K562 (cell line): ENCODE measurements around the gene TMC4. TPM values are rescaled to one million over a fixed set of nuclear protein-coding genes. Genes with fewer than 3 reads are reported as not detected.
A peak's percentile ranks its signal among the peaks of the same experiment; 100 is the strongest.

Source experiments
- C11orf30 ChIP-seq: fragments of 450-650 bp; IDR thresholded peaks from 2 replicates; pipeline ENCODE4 v1.6.1; 2016; ENCODE audit warnings: low read depth, mild to moderate bottlenecking
- ETV6 ChIP-seq, 3 experiments: fragments of 150-350 bp in 1 of 3; sonication (generic) in 1 of 3; formaldehyde crosslinking in 1 of 3; IDR thresholded peaks; 2 replicates each; pipeline versions ENCODE4 v1.6.1 to v1.8.0; 2014 to 2022; ENCODE audit warnings: borderline replicate concordance in 2 of 3, low read depth in 2 of 3, antibody characterized with exemption in 1 of 3, low read length in 1 of 3, mild to moderate bottlenecking in 1 of 3, missing genetic modification reagents in 1 of 3
- KDM5B ChIP-seq: fragments of 200-600 bp; sonication (generic); IDR thresholded peaks from 2 replicates; pipeline ENCODE4 v1.6.1; 2012; ENCODE audit warnings: low read depth, mild to moderate bottlenecking, moderate library complexity, low read length, control low read depth, inconsistent platforms; ENCODE audit not compliant: insufficient replicate concordance
- MCM3 ChIP-seq: fragments of 450-650 bp; IDR thresholded peaks from 2 replicates; pipeline ENCODE4 v1.6.1; 2016
- MYC ChIP-seq, 2 experiments: fragments of 250-450 bp in 1 of 2; sonication (Bioruptor Pico) in 1 of 2; IDR thresholded peaks; 2 replicates each; pipeline versions ENCODE4 v1.5.1 to v1.6.1; 2012 to 2021; ENCODE audit warnings: low read depth in 2 of 2, borderline replicate concordance in 1 of 2, improper control_type of control experiment in 1 of 2, low read length in 1 of 2, mild to moderate bottlenecking in 1 of 2, moderate library complexity in 1 of 2
- NFATC3 ChIP-seq: fragments of 450-650 bp; IDR thresholded peaks from 2 replicates; pipeline ENCODE4 v1.6.1; 2017; ENCODE audit warnings: mild to moderate bottlenecking
- PHTF2 ChIP-seq: fragments of 250-450 bp; sonication (Bioruptor Pico); IDR thresholded peaks from 2 replicates; pipeline ENCODE4 v1.5.0; 2021; ENCODE audit warnings: mild to moderate bottlenecking
- PYGO2 ChIP-seq: fragments of 450-650 bp; IDR thresholded peaks from 2 replicates; pipeline ENCODE4 v1.6.1; 2016; ENCODE audit warnings: mild to moderate bottlenecking, missing genetic modification characterization, moderate library complexity, missing compliant biosample characterization
- SMARCA4 ChIP-seq: fragments of 450-650 bp; IDR thresholded peaks from 2 replicates; pipeline ENCODE4 v1.6.1; 2016
- SUPT5H ChIP-seq: fragments of 450-650 bp; IDR thresholded peaks from 2 replicates; pipeline ENCODE4 v1.6.1; 2016
- TFAM ChIP-seq: fragments of 250-450 bp; sonication (Bioruptor Pico); conservative IDR thresholded peaks from 2 replicates; pipeline ENCODE4 v1.5.0; 2021; ENCODE audit warnings: mild to moderate bottlenecking, moderate library complexity
- ZKSCAN3 ChIP-seq: fragments of 250-450 bp; sonication (Bioruptor Pico); IDR thresholded peaks from 2 replicates; pipeline ENCODE4 v1.4.0; 2020
- ZNF212 ChIP-seq: fragments of 450-650 bp; formaldehyde crosslinking; IDR thresholded peaks from 2 replicates; pipeline ENCODE4 v1.4.0; 2020; ENCODE audit warnings: mild to moderate bottlenecking
- ZNF778 ChIP-seq: fragments of 450-650 bp; formaldehyde crosslinking; IDR thresholded peaks from 2 replicates; pipeline ENCODE4 v1.4.0; 2020; ENCODE audit warnings: mild to moderate bottlenecking, moderate library complexity
- polyA plus RNA-seq, 8 experiments: library from polyadenylated mRNA; depleted of rRNA in 4 of 8; stranded (reverse) in 5 of 8; unstranded in 3 of 8; fragments of >200 nt; fragmentation: Nextera tagmentation in 2 of 8; fragmentation: Illumina TruSeq in 1 of 8; extraction: Ambion mirVana in 2 of 8; extraction: Trizol in 1 of 8; gene quantifications; 2 replicates each; pipeline versions ENCODE4 v1.2.1 to v1.2.3, GENCODE V29; 2011 to 2014; ENCODE audit warnings: inconsistent platforms in 1 of 8, missing spikeins in 1 of 8
- total RNA-seq, 7 experiments: library from RNA; depleted of rRNA in 6 of 7; stranded (reverse); fragments of >200 nt in 6 of 7; fragmentation: Illumina TruSeq in 2 of 7; extraction: Trizol in 2 of 7; gene quantifications; 2 replicates each; pipeline versions ENCODE4 v1.2.1 to v1.2.3, GENCODE V29; 2011 to 2021; ENCODE audit warnings: low replicate concordance in 1 of 7
- TF ChIP-seq, protein P1 (sequence below): fragments of 450-650 bp; formaldehyde crosslinking; IDR thresholded peaks from 2 replicates; pipeline ENCODE4 v1.4.0; 2020; ENCODE audit warnings: mild to moderate bottlenecking, moderate library complexity
- TF ChIP-seq, protein P2 (sequence below): fragments of 450-650 bp; IDR thresholded peaks from 2 replicates; pipeline ENCODE4 v1.6.1; 2016; ENCODE audit warnings: missing biosample characterization, missing genetic modification characterization
- TF ChIP-seq, protein P3 (sequence below): fragments of 250-450 bp; sonication (Bioruptor Pico); IDR thresholded peaks from 2 replicates; pipeline ENCODE4 v1.8.0; 2021; ENCODE audit warnings: moderate library complexity, mild to moderate bottlenecking, inconsistent platforms
- TF ChIP-seq, protein P4 (sequence below): sonication (generic); IDR thresholded peaks from 2 replicates; pipeline ENCODE4 v1.6.1; 2016

TMC4 gene
- total and polyA plus RNA-seq, 9 of the 15 experiments (the other 6 are each of a cell fraction or from before 2014, with no cell fraction given): 0.12 to 0.79 (median 0.36) TPM; not detected in 2

DNA sequence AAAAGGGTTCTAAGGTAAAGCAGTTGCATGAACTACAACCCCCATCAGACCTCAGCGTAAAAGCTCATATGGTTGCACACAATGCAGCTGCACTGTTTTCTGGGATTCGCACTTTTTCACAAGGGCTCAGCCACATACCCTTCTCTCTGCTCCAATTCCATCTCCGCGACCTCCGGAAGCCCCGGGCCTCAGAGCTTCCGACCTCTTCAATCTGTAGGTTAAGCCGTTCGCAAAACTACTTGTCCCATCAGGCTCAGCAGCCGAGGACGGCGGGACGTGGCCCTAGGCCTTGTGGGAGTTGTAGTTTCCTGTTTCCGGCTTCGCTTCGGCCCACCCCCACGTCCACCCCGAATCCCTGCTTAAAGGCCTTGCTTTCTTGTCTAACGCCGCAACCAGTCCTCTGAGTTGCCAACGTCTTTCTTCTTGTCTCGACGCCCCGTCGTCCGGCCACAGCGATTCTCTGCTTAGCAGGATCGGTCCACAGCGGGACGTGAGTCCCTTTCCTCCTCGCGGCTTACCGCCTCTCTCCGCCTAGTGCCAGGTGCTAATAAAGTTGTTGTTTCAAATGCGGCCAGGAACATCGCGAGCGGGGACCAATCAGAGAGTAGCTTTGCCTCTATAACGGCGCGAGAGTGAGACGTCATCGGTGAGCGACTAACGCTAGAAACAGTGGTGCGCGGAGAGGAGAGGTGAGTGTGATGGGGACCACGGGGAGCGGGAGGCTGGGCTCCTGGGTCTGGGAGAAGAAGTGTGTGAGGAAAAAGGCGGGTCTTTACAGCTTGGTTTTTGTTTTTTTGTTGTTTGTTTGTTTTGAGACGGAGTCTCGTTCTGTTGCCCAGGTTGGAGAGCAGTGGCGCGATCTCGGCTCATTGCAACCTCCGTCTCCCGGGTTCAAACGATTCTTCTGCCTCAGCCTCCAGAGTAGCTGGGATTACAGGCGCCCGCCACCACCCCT lies 57.6 kb downstream of the TMC4 start, which contains the start of the genes PRPF31 and TFPT (continued):
- TF ChIP-seq TFAM (CRISPR knock-in tag): no peak
- no peak for TF ChIP-seq ZNF212 (CRISPR knock-in tag)
- TF ChIP-seq, protein P1, sequence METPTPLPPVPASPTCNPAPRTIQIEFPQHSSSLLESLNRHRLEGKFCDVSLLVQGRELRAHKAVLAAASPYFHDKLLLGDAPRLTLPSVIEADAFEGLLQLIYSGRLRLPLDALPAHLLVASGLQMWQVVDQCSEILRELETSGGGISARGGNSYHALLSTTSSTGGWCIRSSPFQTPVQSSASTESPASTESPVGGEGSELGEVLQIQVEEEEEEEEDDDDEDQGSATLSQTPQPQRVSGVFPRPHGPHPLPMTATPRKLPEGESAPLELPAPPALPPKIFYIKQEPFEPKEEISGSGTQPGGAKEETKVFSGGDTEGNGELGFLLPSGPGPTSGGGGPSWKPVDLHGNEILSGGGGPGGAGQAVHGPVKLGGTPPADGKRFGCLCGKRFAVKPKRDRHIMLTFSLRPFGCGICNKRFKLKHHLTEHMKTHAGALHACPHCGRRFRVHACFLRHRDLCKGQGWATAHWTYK (CRISPR knock-in tag): peak; percentile 51
- no peak for TF ChIP-seq ETV6 (IDR thresholded peaks at IDR 0.05; ENCODE audit: borderline replicate concordance in 1 of 2, low read depth in 2 of 2, low read length in 1 of 2)
- no peak for TF ChIP-seq ETV6 (CRISPR knock-in tag; IDR thresholded peaks at IDR 0.05; ENCODE audit: borderline replicate concordance)
- TF ChIP-seq, protein P2, sequence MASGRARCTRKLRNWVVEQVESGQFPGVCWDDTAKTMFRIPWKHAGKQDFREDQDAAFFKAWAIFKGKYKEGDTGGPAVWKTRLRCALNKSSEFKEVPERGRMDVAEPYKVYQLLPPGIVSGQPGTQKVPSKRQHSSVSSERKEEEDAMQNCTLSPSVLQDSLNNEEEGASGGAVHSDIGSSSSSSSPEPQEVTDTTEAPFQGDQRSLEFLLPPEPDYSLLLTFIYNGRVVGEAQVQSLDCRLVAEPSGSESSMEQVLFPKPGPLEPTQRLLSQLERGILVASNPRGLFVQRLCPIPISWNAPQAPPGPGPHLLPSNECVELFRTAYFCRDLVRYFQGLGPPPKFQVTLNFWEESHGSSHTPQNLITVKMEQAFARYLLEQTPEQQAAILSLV (tag): no peak
- TF ChIP-seq, protein P3, sequence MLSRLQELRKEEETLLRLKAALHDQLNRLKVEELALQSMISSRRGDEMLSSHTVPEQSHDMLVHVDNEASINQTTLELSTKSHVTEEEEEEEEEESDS (CRISPR knock-in tag): no peak
- peak; percentile 92 for TF ChIP-seq MYC (IDR thresholded peaks at IDR 0.05; ENCODE audit: low read depth, low read length)
- peak; percentile 90 for TF ChIP-seq MYC (CRISPR knock-in tag; IDR thresholded peaks at IDR 0.05; ENCODE audit: borderline replicate concordance, low read depth)
- TF ChIP-seq, protein P4, sequence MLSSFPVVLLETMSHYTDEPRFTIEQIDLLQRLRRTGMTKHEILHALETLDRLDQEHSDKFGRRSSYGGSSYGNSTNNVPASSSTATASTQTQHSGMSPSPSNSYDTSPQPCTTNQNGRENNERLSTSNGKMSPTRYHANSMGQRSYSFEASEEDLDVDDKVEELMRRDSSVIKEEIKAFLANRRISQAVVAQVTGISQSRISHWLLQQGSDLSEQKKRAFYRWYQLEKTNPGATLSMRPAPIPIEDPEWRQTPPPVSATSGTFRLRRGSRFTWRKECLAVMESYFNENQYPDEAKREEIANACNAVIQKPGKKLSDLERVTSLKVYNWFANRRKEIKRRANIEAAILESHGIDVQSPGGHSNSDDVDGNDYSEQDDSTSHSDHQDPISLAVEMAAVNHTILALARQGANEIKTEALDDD: no peak
- no peak for TF ChIP-seq NFATC3
- TF ChIP-seq ZNF778 (CRISPR knock-in tag): no peak
- TF ChIP-seq SUPT5H: peak; percentile 96
- no peak for TF ChIP-seq KDM5B
- TF ChIP-seq SMARCA4: no peak
- no peak for TF ChIP-seq ZKSCAN3
- 0 out of 2 replicates have a peak, but pooled peaks have one; percentile 17 for TF ChIP-seq PYGO2 (tag)
- TF ChIP-seq MCM3: no peak
- no peak for TF ChIP-seq PHTF2
- peak; percentile 100 for TF ChIP-seq C11orf30
